Activated naive CD8-positive, alpha-beta T cell treated with anti-CD3 and anti-CD28 coated beads, Interleukin-2, amount 50 U/mL, for 16 hours (primary cell): ENCODE measurements around the gene FBXL14.

ENCODE experiments used
- DNase-seq: peaks from one replicate; pipeline ENCODE4 v3.0.0-alpha.2; 2020; ENCODE audit warnings: low read depth, low spot score

FBXL14 gene

GRCh38 chr12:1533602-1534304 is 60.6 kb downstream of the FBXL14 start:
- no peak for DNase-seq

DNA sequence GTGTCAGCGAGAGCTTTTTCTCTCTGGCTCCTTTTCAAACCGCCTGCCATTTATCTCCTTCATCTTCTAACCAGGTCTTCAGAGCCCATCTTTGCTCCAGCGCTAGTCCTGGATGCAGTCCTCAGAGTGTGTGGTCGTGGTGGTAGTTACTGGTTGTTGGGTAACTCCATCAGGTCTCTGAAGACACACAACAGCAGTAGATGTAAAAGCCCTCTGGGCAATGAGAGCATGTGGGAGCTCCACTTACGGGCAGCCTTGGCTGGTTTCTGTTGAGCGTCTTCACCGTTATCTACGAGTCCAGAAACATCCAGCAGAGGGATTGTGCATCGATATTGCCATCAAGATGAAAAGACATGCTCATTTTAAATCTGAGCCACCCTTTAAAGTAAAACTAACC is 61.2 kb downstream of the FBXL14 start:
- no peak for DNase-seq

GRCh38 chr12:1532375-1533165 is 61.8 kb downstream of the FBXL14 start:
- DNase-seq: no peak

GRCh38 chr12:1531654-1532374 is 62.6 kb downstream of the FBXL14 start:
- no peak for DNase-seq

DNA sequence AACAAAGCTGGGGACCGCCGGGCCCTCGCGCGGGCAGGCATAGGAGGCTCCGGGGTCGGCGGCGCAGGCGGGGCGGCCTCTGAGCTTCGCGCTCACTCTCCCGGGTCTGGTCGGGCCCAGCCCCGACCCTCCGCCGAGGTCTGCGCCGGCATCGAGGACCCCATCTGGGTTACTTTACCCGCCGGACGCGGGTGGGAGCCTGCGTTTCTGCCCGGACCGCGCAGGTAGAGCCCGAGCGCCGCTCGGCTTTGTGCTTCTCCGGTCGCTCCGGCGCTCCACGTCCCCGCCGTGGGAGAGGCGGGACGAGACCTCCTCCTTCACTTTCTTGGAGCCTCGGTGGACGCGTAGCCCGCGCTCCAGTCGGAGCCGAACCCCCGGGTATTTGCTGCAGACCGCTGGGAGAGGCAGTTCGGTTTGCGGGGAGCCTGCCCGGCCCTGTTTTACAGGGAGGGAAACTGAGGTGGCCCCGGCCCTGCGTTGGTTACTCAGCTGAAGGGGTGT is 63.2 kb downstream of the FBXL14 start:
- DNase-seq: no peak

DNA sequence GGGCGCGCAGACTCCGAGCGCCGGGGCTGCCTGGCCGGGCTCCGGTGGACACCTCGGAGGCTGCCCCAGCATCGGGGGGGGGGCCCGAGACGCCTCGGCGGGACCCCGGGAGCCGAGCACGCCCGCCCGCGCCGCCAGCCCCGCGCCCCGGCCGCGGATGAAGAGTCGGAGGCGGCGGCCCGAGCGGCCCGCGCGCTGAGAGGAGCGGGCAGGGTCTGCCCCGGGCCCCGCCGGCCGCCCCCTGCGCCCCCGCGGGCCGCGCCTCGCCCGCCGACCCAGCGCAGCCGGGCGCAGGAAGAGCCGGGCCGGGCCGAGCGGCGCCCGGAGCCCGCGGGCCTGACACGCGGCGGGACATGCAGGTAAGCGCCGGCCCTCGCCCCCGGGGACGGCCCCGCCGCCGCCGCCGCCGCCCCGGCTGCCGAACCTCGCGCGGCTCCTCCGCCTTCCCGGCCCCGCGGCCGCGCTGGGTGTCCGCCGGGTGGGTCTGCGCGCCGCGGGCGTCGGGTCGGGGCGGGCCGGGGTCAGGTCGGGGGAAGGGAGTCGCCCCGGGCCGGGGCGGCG is 63.7 kb downstream of the FBXL14 start:
- no peak for DNase-seq

DNA sequence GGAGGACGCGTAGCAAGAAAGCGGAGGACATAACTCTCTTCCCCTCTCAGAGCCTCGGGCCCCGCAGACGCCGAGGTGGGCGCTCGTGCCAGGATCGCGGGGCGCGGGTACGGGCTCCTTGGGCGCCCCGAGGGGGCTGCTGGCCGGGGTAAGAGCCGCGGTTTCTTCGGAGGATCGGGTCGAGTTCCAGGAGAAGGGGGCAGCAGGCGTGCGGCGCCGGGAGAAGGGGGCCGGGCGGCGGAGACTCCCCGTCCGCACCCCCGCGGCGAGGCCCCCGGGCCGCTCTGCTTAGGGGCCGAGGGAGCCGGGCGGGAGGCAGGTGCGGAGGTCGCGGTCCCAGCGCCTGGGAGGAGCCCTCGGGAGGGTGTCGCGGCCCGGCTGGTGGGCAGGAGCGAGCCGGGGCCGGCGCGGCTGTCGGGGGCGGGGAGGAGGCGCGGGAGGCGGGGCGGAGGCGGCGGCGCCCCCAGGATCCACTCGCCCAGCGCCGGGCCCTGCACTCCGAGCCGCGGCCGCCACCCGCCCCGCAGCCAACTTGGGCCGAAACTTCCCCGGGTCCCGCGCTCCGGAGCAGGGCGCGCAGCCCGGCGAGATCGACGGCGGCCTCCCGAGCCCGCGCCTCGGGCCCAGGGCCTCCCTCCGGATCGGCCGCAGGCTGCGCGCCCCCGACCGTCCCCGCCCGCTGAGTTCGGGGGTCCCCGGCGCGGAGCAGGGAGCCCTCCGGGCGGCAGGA is 64.4 kb downstream of the FBXL14 start:
- no peak for DNase-seq

DNA sequence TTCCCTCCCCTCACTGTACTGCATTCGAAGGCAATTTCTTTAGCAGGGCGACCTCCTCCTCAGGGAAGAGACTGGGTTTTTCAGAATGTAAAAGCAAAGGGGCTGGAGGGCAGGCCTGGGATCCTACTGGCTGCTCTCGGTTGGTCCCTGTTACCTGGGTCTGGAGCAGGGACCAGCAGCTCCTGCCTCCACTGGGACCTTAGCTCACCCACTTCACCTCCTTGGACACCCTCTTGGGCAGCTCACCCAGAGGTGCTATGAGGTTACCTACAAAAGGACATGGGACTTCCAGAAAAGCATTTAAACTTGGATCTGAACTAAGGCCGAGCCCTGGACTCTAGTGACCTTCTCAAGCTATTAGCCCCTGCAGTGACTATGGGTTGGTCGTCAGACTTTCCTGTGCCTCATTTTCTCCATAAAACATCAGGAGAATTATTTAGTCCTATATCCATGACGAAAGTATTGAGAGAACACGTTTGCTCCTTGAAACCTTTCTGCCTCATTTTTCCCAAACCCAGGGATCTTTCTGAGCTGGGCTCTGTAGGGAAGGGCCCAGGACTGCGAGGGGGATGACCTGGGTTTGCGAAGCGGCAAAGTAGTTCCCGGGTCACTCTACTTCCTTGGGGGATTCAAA is 65.0 kb downstream of the FBXL14 start:
- DNase-seq: no peak

GRCh38 chr12:1528791-1529190 is 65.6 kb downstream of the FBXL14 start:
- DNase-seq: no peak

- DNase-seq: no peak
Observed at GRCh38 chr12:1527789-1528188, 66.6 kb downstream of the FBXL14 start.

- no peak for DNase-seq
Observed at GRCh38 chr12:1525858-1526257, 68.5 kb downstream of the FBXL14 start.

- DNase-seq: no peak
Observed at GRCh38 chr12:1523558-1524050, 70.8 kb downstream of the FBXL14 start.

GRCh38 chr12:1523046-1523445 is 71.3 kb downstream of the FBXL14 start:
- no peak for DNase-seq

GRCh38 chr12:1519642-1520041 is 74.7 kb downstream of the FBXL14 start:
- DNase-seq: no peak

GRCh38 chr12:1518591-1519516 is 75.5 kb downstream of the FBXL14 start:
- DNase-seq: no peak

DNA sequence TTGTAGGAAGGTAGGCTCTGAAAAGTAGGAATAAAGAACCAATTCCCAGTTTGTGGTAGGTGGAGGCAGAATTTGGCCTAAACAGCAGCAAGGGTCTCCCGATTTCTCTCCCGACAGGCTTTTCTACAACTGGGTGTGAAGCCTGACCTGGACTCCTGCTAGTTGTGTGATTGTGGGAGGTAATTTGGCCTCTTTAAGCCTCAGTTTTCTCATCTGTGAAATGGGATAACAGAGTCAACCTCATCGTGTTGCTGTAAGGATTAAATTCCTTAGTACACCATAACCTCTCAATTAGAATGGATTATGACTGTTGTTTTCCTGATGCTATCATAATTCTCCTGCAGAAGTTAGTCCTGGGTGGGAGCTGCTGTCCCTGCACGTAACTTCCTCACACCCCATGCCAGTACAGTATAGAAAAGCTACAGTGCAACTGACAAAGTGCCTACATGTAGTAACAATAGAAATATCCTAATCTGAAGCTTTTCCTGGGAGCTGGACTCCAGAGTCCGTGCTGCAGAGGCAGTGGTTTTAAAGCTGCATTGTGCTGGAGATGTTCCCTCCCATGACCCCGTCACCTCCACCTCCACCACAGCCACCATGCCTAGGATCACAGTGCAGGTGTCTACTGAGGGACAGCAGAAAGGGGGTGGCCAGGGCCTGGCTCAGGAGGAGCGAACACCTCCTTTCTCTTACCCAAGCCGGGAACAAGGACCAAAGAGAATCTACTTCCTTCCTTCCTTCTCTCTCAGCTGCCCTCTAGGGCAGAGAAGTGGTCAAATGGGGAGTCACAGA is 76.5 kb downstream of the FBXL14 start:
- no peak for DNase-seq

DNA sequence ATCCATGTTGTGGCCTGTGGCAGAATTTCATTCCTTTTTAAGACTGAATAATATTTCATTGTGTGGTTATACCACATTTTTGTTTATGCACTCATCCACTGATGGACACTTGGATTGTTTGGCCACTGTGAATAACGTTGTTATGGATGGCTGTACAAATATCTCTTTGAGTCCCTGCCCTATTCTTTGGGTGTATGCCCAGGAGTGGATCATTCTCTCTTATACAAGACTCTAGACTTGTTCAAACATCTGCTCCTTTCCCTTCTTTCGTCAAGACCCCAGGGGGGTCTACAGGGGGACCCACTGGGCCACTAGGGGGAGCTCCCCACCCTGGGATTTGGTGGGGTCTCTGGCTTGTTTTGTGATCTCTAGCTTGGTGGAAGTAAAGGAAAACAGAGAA is 77.4 kb downstream of the FBXL14 start:
- no peak for DNase-seq
